Neural cell (in vitro differentiated cells): Measurements from ENCODE around the gene RUFY3.
A peak's percentile ranks its signal among the peaks of the same experiment; 100 is the strongest.

Experiments used
- RAD21 ChIP-seq: fragments of 450-650 bp; conservative IDR thresholded peaks from 2 replicates; pipeline ENCODE4 v1.6.1; 2014; ENCODE audit warnings: antibody characterized with exemption, mild to moderate bottlenecking, moderate library complexity
- TF ChIP-seq, protein P1 (sequence below): fragments of 450-650 bp; IDR thresholded peaks from 2 replicates; pipeline ENCODE4 v1.5.1; 2014; ENCODE audit warnings: antibody characterized with exemption, mild to moderate bottlenecking, moderate library complexity; ENCODE audit not compliant: poor library complexity, severe bottlenecking

DNA sequence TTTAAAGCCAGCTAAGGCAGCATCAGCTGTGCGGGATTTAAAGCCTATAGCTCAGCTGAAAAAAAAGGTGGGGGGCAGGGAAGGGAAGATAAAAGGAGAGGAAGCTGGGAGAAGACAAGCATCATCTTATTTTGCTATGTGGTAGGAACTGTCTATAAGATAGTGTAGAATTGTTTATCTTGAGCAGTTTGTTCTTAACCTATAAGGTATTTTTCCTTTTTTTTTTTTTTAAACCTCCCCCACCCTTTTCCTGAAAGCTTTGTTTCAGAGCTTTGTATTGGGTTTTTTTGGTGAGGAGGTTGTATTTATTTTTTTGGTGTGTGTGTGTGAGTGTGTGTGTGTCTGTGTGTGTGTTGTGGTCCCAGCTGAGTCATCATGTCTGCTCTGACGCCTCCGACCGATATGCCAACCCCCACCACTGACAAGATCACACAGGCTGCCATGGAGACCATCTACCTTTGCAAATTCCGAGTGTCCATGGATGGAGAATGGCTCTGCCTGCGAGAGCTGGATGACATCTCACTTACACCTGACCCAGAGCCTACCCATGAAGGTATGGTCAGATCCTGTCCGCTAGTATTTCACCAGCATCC is 531 bp downstream of the RUFY3 start:
- TF ChIP-seq, protein P1, sequence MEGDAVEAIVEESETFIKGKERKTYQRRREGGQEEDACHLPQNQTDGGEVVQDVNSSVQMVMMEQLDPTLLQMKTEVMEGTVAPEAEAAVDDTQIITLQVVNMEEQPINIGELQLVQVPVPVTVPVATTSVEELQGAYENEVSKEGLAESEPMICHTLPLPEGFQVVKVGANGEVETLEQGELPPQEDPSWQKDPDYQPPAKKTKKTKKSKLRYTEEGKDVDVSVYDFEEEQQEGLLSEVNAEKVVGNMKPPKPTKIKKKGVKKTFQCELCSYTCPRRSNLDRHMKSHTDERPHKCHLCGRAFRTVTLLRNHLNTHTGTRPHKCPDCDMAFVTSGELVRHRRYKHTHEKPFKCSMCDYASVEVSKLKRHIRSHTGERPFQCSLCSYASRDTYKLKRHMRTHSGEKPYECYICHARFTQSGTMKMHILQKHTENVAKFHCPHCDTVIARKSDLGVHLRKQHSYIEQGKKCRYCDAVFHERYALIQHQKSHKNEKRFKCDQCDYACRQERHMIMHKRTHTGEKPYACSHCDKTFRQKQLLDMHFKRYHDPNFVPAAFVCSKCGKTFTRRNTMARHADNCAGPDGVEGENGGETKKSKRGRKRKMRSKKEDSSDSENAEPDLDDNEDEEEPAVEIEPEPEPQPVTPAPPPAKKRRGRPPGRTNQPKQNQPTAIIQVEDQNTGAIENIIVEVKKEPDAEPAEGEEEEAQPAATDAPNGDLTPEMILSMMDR: no peak
- TF ChIP-seq RAD21: peak; percentile 24
